ENCODE measurements around the gene ZNF521.
A peak's percentile ranks its signal among the peaks of the same experiment; 100 is the strongest.

The ZNF521 gene

GRCh38 chr18:25300492-25300891, 51.5 kb downstream of the ZNF521 start:
- intact Hi-C loops (cut with DNase I): no loop called here
- DNase-seq: no peak

- DNase-seq: no peak
- intact Hi-C loops (cut with DNase I): no loop called here
These were observed 52.3 kb downstream of the ZNF521 start for GRCh38 chr18:25299426-25300300.

- DNase-seq: no peak
- intact Hi-C loops (cut with DNase I): no loop called here
These were observed 53.1 kb downstream of the ZNF521 start for GRCh38 chr18:25298853-25299274.

GRCh38 chr18:25295624-25296138, 56.3 kb downstream of the ZNF521 start:
- intact Hi-C loops (cut with DNase I): no loop called here
- no peak for DNase-seq

GRCh38 chr18:25291150-25291549, 60.8 kb downstream of the ZNF521 start:
- DNase-seq: no peak
- intact Hi-C loops (cut with DNase I): no loop called here

- intact Hi-C loops (cut with DNase I): no loop called here
- DNase-seq: peak in 5 of 42 donors; percentile 3 to 47 (median 21)
These were observed 62.9 kb downstream of the ZNF521 start for GRCh38 chr18:25289001-25289631.

- no peak for DNase-seq
- intact Hi-C loops (cut with DNase I): no loop called here
These were observed 63.5 kb downstream of the ZNF521 start for GRCh38 chr18:25288340-25288938.

GRCh38 chr18:25287106-25287505, 64.9 kb downstream of the ZNF521 start:
- no peak for DNase-seq
- intact Hi-C loops (cut with DNase I): no loop called here

- DNase-seq: no peak
- intact Hi-C loops (cut with DNase I): no loop called here
These were observed 67.0 kb downstream of the ZNF521 start for GRCh38 chr18:25284861-25285550.

- no peak for DNase-seq
- intact Hi-C loops (cut with DNase I): no loop called here
These were observed 67.7 kb downstream of the ZNF521 start for GRCh38 chr18:25284281-25284680.

GRCh38 chr18:25283781-25284180, 68.2 kb downstream of the ZNF521 start:
- DNase-seq: no peak
- intact Hi-C loops (cut with DNase I): no loop called here

- DNase-seq: no peak
- intact Hi-C loops (cut with DNase I): no loop called here
These were observed 68.9 kb downstream of the ZNF521 start for GRCh38 chr18:25282896-25283703.

- intact Hi-C loops (cut with DNase I): no loop called here
- DNase-seq: no peak
These were observed 69.7 kb downstream of the ZNF521 start for GRCh38 chr18:25282282-25282681.

- intact Hi-C loops (cut with DNase I): no loop called here
- no peak for DNase-seq
These were observed 70.4 kb downstream of the ZNF521 start for GRCh38 chr18:25281556-25281955.

- no peak for DNase-seq
- intact Hi-C loops (cut with DNase I): no loop called here
These were observed 72.0 kb downstream of the ZNF521 start for GRCh38 chr18:25279961-25280360.

- intact Hi-C loops (cut with DNase I): no loop called here
- no peak for DNase-seq
These were observed 72.4 kb downstream of the ZNF521 start for GRCh38 chr18:25279556-25279955.

- intact Hi-C loops (cut with DNase I): no loop called here
- DNase-seq: no peak
These were observed 72.8 kb downstream of the ZNF521 start for GRCh38 chr18:25279133-25279532.

GRCh38 chr18:25278394-25278793, 73.6 kb downstream of the ZNF521 start:
- DNase-seq: no peak
- intact Hi-C loops (cut with DNase I): no loop called here
